HG02973 (cell line): ENCODE results near the gene NR3C2.
"Not testable (repeated sequence)": the region's sequence is repeated elsewhere in the genome, so short reads cannot be mapped to it uniquely, and the experiment has no call there.

ENCODE experiments used
- ATAC-seq: cut with Tn5 transposase; IDR thresholded peaks from one replicate; pipeline ENCODE4 v1.9.1; 2021; ENCODE audit warnings: moderate library complexity; ENCODE audit not compliant: unreplicated experiment

The NR3C2 gene

GRCh38 chr4:148224476-148224875, 217.7 kb downstream of the NR3C2 start:
- no peak for ATAC-seq

- no peak for ATAC-seq
These were observed 219.1 kb downstream of the NR3C2 start for GRCh38 chr4:148222991-148223660.

DNA sequence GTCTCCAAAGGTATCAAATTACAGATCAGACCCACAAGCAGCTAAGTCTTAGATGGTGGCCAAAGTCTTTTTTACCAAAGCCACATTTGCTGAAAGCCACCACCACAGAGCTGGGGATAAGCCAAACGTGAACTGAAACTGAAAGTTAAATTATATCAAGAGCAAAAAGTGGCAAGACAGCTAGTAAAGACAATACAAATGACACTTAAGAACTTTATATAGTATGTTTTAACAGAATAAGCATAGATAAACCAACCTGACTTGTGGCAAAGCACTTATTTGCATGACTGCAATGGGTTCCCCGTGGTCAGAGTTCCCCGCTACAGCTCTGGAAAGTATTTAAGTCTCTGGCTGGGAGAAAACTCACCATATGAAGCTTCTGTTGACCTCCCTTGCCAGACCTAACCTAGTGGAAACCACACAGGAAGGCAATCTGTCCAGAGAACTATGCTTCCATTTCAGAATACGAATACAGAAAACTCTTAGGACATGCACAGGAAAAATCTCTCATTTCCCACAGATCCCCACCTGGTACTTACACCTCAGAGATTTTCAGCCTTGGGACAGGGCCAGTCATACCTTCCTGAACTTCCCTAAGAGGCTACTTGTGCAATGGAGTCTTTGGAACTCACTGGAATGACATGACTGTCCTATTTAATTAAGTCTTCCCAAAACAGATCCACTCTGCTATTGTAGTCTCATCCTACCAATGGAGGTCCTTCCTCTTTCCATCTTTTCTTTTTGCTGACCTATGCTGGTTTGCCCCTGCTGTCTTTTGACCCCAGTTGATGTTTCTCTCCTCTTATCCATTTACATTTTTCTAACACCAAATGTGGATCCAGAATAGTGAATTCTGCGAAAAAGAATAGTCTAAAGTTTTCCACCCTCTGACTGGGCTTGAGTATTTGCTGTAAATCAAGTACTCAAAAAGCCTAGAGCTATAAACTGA, 225.1 kb downstream of the NR3C2 start:
- peak; percentile 94 for ATAC-seq

- peak; percentile 1 for ATAC-seq
These were observed 225.9 kb downstream of the NR3C2 start for GRCh38 chr4:148216321-148216720.

GRCh38 chr4:148215202-148215601, 227.0 kb downstream of the NR3C2 start:
- ATAC-seq, result no peak

DNA sequence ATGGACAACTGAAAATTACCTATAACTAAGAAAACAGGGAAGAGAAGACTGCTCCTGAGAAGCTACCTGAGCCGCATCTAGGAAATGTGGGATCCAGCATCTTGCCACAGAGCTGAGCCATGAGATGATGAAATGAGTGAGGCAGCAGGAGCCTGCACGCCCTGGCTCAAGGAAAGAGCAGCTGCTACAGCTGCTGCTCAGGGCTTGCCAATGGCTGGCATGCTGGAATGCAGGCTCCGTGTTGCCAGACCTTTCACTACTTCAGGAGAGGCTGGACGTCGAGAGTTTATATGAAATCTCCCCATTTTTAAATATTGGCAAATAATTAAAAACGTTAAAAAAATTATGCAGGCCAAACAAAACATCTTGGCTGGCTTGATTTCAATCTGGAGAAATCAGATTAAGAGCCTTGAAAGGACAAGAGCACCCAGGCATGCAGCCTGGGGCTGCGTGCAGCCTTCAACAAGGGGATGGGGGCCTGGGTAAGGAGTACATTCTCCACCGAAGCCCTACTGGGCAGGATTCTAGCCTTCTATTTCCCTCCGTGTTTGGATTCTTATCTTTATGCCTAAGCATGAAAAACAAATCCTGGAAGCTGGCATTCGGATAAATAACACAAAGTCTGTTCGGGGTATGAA, 227.6 kb downstream of the NR3C2 start:
- ATAC-seq, result no peak

DNA sequence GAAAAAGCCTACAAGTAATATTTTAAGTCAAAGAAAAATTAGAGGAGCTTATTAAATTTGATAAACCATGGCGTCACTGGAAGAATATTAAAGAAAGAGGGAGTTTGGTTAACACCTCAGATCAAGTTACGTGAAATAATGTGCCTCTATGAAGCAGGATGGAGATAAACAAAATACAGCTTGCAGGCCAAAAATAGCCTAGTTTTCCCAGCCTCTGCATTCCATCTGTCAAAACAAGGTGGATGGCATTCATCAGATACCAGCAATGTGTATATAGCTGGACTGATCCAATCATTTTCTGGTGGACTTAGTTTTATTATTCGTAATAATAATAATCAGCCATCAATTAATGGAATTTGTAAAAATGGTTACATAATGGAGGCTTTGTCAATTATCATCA, 230.7 kb downstream of the NR3C2 start:
- no peak for ATAC-seq

DNA sequence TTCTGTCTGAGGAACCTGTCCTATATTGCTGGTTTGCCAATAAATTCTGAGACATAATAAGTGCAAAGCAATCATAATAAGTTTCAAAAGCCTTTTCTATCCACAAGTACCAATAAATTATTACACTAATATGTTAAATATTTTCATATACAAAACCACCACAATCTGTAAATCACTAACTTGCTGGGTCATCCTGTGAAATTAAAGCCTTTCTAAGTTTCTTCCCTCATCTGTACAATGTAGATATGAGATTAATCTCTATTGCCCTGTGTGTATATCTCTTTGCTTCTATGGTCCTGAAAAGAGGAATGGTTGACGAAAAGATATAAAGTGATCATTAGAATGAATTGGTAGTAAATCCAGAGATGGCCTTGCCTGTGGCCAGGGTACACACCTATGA, 231.6 kb downstream of the NR3C2 start:
- no peak for ATAC-seq

DNA sequence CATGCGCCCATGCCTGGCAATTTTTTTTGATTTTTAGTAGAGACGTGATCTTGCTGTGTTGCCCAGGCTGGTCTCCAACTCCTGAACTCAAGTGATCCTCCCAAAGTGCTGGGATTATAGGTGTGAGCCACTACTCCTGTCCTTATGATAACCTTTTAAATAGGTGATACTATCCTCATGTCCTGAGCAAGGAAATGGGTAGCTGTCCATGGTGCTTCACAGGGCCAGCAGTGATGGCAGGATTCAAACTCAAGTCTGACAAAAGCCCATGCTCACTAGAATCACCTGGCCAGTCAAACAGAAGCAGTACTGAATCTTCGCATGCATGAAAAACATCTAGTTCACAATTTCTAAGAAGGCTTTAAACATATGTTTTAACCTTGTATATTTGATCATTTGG, 235.1 kb downstream of the NR3C2 start:
- no peak for ATAC-seq

DNA sequence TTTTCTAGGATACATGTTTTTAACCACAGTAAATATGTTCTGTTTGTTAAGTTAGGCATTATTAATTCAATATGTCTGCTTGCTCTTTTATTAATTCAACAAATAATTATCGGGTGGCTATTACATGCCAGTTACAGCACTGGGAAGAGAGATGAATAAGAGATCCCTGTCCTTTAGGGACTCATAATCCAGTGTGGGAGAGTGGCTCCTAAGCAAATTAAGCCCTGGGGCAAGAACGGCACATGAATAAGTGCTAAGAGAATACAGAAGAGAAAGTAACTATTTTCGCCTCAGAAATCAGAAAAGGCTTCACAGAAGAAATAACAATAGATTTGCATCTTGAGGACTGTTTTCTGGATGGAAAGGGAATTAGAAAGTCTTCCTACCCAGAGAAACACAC, 236.7 kb downstream of the NR3C2 start:
- ATAC-seq, result no peak

- no peak for ATAC-seq
These were observed 237.3 kb downstream of the NR3C2 start for GRCh38 chr4:148204892-148205291.

GRCh38 chr4:148204171-148204570, 238.0 kb downstream of the NR3C2 start:
- no peak for ATAC-seq

- ATAC-seq, result no peak
These were observed 238.9 kb downstream of the NR3C2 start for GRCh38 chr4:148203056-148203898.

DNA sequence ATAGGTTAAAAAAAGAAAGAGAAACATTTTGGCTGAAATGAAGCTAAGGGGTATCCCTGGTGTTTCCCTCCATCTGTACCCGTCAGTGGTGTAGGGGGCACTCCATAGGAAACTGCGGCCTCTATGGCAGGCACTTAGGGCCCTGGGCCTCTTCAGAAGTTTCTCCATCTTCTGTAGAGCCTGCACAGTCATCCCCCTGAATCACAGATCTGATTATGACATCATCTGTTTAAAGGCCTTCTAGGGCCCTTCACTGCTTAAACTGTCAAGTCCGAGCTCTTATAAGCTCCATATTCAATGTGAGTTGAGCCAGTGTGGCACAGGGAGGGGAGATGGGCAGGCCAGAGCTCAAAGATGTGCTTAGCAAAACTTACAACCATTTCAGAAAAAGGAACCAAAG, 241.3 kb downstream of the NR3C2 start:
- no peak for ATAC-seq

- ATAC-seq, result no peak
These were observed 246.1 kb downstream of the NR3C2 start for GRCh38 chr4:148196164-148196563.

- no peak for ATAC-seq
These were observed 249.7 kb downstream of the NR3C2 start for GRCh38 chr4:148192526-148192925.

GRCh38 chr4:148187454-148188222, 254.6 kb downstream of the NR3C2 start:
- not testable (repeated sequence) for ATAC-seq

DNA sequence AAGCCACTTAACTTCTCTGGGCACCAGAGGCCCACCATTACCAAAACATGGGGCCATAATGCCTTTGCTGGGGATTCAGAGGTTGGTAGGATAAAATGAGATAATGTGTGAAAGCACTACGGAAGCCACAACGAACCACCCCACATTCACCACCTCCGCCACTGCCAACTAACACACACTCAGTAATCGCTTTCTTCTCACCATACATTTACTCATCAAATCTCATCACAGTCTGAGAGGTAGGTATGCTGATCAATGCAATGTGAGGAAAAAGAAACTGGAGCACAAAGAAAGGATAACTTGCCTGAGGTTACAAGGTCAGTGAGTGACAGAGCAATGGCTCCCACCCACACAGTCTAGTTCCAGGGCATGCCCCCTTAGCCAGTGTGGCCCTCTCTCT, 257.3 kb downstream of the NR3C2 start:
- no peak for ATAC-seq

DNA sequence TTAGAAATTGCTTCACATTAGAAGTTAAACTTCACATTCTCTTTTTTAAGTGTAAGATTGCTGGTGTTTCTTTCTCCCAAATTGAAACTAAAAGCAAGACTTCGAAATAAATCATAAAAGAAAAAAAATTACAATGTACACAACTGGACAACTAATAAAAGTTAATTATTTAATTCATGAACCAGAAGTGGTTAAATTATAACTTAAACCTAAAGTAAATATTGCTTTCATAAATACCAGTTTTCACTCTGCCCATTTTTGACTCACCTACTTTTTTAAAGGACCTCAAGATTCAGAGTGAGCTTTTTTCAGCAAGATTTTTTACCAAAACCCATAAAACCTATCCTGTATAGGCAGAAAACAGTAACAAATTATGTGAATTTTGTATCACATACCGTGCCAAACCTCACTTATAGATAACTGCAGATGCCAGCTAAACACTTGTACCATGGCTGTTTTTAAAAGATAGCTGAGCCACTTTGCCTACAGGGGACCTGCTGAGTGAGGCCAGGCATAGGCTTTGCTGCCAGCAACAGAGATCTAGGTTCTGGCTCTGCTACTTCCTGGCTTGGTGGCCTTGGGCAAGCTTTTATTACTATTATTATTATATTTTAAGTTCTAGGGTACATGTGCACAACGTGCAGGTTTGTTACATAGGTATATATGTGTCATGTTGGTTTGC, 259.8 kb downstream of the NR3C2 start:
- no peak for ATAC-seq
